Kidney glomerular epithelial cell (primary cell): ENCODE results near the gene MOB3B.
A peak's percentile ranks its signal among the peaks of the same experiment; 100 is the strongest.

ENCODE experiments used
- DNase-seq: peaks from one replicate; lab custom pipeline; 2025; lab: John Stamatoyannopoulos, UW

Gene MOB3B

DNA sequence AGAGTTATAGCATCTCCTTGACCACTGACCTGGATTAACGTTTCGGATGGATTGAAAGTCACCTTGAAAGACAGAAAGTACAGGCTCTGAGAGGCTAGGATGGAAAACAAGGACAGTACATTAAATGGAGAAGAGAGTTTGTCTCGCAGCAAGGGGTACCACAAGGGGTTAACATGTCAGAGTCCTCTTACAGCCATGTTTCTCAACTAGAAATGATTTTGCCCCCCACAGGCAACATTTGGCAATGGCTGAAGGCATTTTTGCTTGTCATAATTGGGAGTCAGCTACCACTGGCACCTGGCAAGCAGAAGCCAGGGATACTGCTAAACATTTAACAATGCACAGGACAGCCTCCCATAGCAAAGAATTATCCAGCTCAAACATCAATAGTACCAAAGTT is 141.9 kb downstream of the MOB3B start:
- DNase-seq = no peak

DNA sequence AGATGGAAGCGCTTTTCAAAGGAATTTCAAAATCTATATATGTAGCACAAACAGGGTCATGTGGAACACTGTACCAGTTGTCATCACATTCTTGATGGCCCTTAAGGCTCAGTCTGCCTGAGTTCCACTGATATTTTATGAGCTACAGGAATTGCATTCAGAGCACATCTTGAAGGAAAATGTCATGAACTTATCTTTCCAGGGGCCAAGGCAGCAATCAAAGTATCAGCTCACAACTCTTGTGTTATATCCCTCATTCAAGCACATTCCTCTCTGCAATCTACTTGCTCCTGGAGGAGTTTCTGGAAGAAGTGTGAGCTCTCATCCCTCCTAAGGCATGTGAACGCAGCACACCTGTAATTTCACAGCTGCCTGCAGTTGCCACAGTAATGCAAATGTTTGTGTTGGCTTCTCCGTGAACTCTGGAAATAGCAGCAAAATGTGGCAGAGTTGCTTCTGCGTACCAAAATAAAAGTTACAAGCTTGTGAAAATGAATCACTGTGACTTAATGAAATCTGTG is 143.0 kb downstream of the MOB3B start:
- DNase-seq = no peak

DNA sequence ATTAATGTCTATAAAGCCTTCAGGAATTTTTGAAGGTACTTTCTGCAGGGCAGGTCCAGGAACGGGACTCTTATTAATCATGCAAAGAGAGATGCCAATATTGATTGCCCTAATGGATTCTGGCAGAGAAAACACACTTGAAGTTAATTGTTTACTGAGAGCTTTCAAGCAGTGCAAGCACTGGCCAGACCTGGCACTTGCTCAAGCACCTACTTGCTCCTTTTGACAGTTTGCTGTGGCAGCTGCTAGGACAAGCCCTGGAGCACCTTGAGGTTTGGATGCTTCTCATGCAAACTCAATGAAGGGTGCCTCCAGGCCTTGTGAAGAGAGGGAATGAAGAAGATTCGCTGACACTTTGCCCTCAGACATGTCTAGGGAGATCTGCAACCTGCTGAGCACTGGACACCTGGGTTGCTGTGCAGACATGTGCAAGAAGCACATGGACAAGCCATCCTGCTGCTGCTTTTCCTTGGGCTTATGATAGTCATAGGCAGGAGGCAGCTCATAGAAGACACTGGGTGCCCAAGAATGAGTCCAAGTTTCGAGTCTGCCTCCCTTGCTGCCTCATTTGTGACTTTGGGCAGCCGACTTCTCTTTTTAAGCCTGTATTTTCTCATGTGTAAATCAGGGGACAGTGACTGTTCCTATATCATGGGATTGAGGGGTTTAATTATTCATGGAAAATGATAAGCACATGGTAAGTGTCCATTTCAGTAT is 143.8 kb downstream of the MOB3B start:
- no peak for DNase-seq

DNA sequence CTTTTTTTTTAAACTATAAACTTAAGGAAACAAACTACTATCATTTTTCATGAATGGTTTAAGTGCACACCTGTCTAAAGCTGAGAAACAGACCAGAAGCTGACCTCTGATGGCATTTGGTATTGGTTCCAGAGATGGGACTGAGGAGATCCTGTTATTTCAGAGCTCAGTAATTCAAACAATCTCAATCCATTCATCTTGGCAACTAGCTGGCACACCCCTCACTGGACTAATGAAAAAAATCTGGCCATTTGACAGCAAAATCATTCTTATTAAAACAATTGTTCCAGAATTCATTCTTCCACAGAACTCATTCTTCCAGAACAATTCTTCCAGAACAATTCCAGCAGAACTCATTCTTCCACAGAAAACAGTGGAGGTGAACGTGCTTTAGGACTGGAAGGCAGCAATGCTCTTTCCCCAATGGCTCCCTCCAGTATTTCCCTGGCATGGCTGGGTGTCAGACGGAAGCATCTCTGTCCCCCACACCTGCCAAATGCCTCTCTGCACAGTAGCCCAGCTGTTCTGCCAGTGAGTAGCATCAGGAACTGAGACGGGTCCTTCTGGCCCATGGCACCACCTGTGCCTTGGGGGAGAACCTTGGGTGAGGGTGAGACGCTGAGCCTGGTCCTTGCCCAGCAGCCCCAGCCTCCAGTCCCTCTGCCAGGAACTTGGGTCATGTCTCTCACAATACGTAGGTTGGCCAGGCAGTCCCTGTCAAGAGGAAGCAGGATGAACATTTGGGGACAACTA is 145.2 kb downstream of the MOB3B start:
- peak; percentile 62 for DNase-seq

DNA sequence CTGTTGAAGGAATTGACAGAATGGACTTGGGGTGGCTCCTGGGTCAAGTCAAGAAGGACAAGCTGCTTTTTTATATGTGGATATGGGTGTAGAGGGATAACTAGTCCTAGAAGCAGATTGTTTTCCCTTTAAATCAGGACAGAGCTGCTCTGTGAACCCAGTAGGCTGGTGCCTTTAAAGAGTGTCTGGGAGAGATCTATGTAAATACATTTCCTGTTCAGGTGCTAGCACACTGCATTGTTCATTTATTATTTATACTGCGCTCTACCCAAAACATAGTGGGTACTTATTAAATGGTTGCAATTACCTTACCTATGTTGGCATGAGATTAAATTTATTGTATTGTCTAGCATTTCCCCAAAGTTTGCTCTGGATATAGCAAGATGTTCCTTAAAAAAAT is 146.1 kb downstream of the MOB3B start:
- no peak for DNase-seq

DNA sequence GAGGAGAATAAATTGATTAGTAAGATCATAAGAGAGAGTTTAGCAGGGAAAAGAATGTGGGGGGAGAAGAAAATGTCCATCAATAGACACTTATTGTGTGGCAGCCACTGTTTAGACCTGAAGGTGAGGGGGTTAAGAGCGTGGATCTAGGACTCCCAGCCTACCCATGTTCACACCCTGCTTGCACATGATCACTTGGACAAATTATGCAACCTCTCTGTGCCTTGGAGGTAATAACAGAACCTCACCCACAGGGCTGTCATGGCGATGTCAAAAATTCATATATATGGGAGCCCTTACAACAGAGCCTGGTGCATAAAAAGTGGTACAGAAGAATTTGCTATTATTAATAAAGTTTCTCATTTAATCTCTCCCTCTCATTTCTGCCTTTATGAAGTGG is 146.6 kb downstream of the MOB3B start:
- no peak for DNase-seq

DNA sequence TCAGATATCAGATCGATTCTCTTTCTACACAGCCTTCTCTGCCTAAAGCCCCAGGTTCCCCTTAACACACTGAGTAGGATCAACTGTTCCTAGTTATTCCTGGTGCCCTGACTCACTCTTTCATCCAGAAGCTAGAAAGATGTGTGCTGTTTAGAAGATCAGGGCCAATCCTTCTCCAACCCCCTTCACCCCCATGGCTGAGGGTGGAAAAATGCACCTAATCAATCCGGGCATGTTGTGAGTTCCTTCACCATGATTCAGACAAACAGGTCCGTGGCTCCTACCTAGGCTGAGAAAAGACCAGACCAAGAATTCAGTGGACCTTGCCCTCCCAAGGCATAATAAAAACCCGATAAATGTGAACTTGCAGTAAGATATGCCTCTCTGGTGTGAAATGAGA is 147.3 kb downstream of the MOB3B start:
- DNase-seq = no peak

DNA sequence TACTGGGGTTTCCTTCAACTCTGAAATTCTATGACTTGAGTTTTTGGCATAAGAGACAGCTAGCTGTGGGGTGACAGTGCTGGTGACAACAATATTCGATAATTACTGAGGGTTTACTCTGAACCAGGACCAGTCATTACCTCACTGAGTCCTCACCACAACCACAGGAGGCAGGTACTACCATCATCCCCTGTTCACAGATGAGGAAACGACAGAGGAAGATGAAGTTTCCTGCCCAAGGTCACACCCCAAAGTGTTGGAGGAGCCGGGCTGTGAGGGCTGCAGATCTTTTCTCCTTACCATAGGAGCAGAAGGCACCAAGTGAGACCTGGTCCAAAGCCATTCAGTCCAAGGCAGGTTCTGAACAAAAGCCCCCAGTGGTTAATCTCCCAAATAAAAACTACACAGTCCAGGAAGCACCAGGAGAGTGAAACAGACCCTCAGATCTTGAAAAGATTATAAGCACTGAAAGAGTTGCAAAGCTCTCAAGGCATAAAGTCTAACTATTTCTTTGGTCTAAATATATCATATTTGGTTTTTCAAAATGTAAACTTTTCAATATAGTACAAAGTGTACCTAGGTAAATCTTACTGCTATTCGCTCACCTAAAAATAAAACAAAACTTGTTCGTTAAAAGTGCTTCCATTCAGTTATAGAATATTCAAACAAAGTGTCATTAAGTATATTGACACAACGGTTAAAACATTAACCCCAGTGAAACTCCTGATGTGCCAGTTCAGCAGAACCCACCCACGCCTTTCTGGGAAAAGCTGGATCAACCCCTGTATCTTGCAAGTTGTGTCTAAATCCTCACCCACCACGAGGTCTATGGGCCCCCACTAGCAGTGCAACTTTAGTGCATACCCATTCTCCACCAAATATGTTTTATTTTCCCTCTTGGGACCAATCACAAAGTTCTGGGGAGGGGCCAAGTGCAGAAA is 150.0 kb downstream of the MOB3B start:
- peak; percentile 31 for DNase-seq

DNA sequence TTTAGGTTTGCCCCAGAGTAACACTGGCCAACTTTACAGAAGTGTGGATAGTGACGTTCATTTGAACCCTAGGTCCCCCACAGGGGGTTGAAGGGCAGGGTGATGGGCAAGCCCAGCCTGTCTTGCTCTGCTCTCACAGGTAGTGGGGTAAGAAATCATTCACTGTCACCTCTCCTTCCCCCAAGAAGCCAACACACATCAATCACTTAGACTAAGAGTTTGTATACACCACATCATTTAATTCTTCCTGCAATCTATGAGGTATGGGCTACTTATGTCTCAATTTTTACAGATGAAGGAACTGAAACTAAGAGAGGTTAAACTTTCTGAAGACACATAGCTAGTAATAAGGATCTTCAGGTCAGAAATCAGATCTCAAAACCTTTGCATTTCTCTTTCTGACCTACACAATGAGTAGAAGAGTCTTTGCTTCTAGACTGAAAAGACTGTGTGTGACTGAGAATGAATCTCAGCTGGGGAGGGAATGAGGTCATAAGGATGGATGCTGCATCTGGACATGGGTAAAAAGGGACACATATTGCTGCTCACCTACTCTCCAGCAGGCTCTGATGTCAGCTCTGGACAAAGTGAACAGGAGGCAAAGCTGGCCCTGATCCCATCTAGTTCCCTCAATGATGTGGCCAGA is 151.7 kb downstream of the MOB3B start:
- DNase-seq = no peak

DNA sequence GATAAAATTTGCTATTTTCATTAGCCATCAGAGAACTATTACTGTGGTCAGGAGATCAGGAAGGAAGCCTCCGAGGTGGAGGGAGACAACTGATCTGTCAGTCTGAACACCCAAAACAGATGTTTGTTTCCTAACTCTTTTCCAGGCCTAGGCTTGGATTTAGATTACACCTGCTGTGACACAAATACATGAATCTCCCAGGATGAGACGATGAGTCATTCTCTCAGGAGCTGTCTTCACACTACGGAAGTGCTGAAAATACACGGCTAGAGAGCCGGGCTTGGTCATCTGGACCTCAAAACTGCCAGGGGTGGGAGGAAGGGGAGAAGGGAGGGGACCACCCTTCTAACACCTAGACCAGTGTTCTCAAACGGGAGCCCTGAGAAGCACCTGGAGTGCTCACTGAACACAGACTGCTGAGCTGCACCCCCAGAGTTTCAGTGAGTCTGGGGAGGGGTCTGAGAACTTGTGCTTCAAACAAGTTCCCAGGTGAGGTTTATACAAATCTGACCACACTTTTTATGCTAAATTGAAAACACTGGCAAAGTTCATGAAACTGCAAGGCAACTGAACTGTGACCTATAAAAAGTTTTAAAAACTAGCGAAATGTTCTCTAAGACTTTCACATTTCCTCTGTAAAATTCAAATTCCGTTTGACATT is 152.3 kb downstream of the MOB3B start:
- no peak for DNase-seq

DNA sequence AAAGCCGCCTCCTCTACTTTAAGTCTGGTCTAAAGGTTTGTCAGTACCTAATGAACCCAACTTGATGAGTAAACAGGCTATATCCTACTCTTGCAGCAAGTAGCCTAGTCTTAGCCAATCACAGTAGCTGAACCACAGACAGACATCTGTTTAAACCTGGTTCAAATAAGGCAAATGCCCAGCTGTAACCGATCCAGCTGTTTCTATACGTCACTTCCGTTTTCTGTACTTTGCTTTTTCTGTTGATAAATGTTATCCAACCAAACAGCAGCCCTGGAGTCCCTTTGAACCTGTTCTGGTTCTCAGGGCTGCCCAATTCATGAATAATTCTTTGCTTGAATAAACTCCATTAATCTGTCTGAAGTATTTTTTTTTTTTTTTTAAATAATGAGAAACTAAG is 155.8 kb downstream of the MOB3B start:
- DNase-seq = no peak

DNA sequence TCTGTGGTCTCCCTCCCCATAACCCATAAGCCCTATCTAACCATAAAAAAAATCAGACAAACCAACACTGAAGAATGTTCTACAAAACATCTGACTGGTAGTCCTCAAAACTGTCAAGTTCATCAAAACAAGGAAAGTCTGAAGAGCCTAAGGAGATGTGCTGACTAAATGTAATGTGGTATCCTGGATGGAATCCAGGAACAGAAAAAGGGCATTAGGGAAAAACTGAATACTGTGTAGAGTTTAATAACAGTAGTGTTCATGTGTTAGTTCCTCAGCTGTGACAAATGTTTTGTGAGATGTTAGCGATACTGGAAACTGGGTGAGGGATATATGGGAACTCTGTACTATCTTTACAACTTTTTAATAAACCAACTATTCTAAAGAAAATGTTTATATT is 157.0 kb downstream of the MOB3B start:
- DNase-seq = no peak

DNA sequence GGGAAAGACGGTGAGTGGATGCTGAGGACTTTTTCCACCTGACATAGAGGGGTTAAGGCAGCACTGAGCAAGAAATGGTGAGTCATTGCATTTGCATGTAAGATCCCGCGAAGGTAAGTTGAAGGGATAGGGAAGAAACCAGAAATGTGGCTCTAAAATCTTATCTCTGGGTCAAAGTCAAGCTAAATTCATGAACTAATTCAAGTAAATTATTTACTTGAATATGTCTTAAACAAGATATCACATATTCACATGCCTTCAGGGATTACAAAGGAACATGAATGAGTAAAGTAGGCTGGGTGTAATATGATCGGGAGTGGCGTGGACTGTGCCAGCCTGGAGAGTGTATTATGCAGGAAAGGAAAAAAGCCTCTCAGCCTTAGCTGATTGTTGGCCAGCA is 158.2 kb downstream of the MOB3B start:
- DNase-seq = peak; percentile 57

DNA sequence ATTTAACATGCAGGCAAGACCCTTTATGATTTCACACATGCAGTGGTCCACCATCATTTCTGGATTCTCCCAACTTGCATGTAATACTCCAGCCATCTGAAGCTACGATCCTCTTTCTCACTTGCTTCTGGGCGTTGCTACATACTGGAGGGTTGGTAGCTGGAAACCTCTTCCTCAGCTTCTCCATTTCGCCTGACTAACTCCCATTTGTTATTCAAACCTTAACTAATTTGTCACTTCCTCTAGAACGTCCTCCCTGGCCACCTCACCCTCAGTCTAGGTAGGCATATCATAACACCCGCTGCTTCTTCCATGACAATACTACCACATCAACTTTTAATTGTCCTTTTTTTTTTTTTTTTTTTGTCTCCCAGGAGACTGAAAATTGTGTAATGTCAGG is 160.0 kb downstream of the MOB3B start:
- DNase-seq = no peak

DNA sequence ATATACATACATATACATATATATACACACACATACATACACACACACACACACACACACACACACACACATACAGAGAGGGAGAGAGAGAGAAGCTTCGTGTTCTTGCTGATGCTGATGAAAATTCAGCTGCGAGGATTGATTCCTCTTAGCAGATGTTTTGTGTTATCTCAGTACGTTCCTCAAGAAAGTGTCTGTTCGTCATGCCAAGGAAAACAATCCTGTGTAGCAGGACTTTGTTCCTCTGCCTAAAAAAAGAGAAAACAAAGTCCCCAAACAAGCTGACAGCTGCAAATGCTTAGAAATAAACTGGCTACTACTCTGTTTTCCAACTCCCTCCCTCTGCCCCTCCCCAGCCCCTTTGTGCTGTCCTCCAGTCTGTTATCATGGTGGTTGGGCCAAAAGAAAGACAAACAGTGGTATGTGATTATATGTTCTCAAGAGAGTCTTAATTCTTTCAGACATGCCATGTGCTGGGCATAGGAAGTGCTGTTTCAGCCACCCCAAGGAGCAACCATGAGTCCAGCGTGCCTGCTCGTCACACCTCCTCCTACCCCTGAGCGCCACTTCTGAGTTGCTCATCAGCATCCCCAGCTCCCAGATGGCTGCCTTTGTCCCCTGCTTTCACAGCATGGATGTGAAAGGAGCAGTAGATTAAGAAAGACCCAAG is 161.2 kb downstream of the MOB3B start:
- no peak for DNase-seq

DNA sequence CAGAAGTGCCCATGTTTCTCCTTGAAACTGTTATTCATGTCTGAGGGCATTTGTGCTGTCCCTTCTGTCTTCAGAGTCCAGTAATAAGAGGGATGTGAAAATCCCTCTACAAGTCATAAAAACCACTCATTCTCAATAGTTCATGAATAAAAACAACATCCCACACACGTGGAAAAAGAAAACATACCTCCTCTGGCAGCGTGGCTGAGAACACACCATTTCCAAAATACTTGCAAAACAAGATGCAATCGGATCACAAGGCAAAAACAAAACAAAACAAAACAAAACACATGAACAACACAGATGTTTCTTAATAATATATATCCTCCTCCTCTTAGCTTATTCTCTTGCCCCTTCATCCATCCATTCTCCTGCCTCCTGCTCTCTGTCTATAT is 161.7 kb downstream of the MOB3B start:
- no peak for DNase-seq

DNA sequence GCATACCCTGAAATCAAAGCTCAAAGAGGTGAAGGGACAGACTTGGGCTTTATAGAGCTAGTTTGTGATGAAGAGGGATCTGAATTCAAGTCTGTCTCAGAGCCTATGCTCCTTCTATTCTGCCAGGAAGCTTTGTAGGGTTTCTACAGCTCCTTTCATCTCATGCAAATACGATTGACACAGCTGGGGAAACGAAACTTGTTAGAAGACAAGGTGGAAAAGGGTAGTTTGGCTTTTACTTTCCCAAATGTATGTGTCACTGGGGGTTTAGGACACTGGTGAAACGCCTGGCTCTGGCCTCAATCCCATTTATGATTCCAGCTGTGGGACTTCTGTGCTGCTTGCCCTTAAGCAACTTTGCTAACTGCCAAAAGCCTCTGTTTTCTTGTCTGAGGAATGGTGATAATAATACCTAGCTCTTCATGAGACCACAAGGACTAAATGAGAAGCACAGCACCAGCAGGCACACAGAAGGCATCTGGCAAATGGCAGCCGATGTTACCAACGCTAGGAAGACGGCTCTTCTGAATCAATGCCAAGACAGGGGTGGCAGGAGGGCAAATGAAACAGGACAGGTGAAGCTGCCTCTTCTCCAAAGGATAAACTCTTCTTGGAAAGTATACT is 162.3 kb downstream of the MOB3B start:
- no peak for DNase-seq

DNA sequence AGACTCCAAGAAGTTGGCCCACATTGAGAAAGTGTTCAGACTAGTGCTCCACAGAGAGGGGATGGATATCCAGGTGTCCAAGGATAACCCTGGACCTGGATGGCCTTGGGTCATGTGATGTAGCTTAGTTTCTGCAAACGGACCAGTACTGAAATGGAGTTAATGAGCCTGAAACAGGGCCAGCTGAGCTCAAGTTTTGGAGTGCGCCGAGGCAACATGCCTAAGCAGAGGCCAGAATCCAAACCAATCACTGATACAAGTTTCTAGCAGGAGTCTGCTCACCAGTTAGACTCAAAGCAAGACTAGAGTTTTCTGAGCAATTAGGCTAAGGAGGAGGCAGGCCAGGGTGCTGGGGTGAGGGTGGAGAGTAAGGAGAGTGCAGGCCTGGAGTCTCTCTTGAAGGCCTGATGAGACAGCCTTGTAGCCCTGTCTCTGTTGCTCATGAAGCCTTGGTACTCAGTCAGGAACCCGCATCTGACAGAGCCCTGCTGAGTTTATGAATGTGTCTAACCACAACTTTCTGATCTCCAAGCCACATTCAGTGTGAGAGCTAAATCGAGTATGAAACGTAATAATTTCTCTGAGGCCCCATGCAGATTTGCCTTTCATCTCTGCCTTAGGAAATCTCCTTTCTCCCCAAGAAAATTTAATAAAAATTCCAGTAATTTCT is 163.8 kb downstream of the MOB3B start:
- DNase-seq = no peak

DNA sequence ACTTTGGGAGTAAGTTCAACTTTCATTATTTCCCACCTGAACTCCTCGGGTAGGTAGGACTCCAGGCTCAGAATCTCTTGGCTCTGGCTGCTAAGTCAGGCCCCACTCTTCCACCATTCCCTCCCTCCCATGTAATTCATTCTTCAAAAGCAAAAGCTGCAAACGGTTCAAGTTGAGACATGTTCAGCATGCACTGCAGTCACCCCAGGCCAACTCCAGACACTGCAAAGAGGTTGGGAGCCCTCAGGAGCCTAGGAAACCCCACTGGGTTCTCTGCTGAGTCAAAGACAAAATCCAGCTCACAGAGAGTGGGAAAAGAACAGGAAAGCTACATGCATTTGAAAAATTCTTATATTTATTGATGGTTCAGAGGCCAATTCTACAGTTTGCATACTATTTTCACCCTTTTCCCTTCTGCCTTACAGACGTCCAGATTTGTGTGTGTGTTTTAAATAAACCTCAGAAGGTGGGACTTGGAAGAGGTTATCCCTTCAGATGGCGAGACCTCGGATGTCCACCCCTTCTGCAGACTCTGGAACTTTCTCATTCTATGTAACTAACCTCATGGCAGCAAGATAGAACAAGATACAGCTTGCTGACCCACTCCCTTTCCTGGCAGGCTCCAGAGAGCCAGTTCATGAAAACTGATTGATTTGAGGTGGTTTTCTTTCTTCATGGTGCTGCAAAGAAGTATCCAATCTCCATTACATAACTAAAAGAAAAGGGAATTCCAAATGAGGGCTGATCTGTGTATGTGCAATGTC is 167.0 kb downstream of the MOB3B start:
- no peak for DNase-seq
